Posterior vena cava (tissue), 2 donors: ENCODE data around the gene IL15RA. TPM values are rescaled to one million over a fixed set of nuclear protein-coding genes. Genes with fewer than 3 reads are reported as not detected.
"Not testable (repeated sequence)": the region's sequence is repeated elsewhere in the genome, so short reads cannot be mapped to it uniquely, and the experiment has no call there.

Experiments
- DNase-seq: peaks from one replicate; pipeline ENCODE4 v3.0.0-alpha.2; 2020; ENCODE audit warnings: low spot score
- intact Hi-C, 2 donors: fragments of 100-400 bp; cut with DNase I; formaldehyde crosslinking; loops; one replicate each; pipeline versions ENCODE4 v1.14.1 to v1.14.2; 2022 to 2023
- total RNA-seq, 2 donors: library from RNA; stranded (reverse); fragmentation: NEBNext Ultra II Directional; extraction: Animal tissue kit (Norgen Biotek cat#: 25700); gene quantifications; one replicate each; pipeline ENCODE4 v1.2.1, GENCODE V29; 2021
- donor health status: DM: yes; HTN: yes; CAD: no.
- donor health status: DM: yes; HTN: yes; CAD: no.

IL15RA gene
- total RNA-seq, 2 donors from 2014 or later, result 16.9 to 20.9 TPM

- intact Hi-C loops, result no loop called here
- DNase-seq, result no peak
These were observed 1.5 kb downstream of the IL15RA start for GRCh38 chr10:5975641-5976473.

- intact Hi-C loops, result no loop called here
- no peak for DNase-seq
These were observed 4.3 kb downstream of the IL15RA start for GRCh38 chr10:5973069-5973468.

- intact Hi-C loops, result no loop called here
These were observed 5.5 kb downstream of the IL15RA start for GRCh38 chr10:5971886-5972285.

GRCh38 chr10:5971315-5971832 is 6.0 kb downstream of the IL15RA start:
- peak; percentile 77 for DNase-seq
- intact Hi-C loops, result no loop called here

More at GRCh38 chr10:5971886-5972285, 5.5 kb downstream of the IL15RA start:
- DNase-seq, result no peak

GRCh38 chr10:5970527-5970926 is 6.8 kb downstream of the IL15RA start:
- DNase-seq, result peak; percentile 25
- intact Hi-C loops, result no loop called here

GRCh38 chr10:5970066-5970465 is 7.3 kb downstream of the IL15RA start:
- no peak for DNase-seq
- intact Hi-C loops, result no loop called here

GRCh38 chr10:5968681-5969453 is 8.5 kb downstream of the IL15RA start:
- DNase-seq, result peak; percentile 63
- intact Hi-C loops, result no loop called here

- peak; percentile 10 for DNase-seq
- intact Hi-C loops, result no loop called here
These were observed 9.2 kb downstream of the IL15RA start for GRCh38 chr10:5968037-5968680.

- no peak for DNase-seq
- intact Hi-C loops, result no loop called here
These were observed 12.1 kb downstream of the IL15RA start for GRCh38 chr10:5965266-5965665.

- intact Hi-C loops, result no loop called here
- DNase-seq, result peak; percentile 35
These were observed 12.6 kb downstream of the IL15RA start for GRCh38 chr10:5964736-5965135.

GRCh38 chr10:5963591-5963990 is 13.8 kb downstream of the IL15RA start:
- intact Hi-C loops, result no loop called here
- peak; percentile 41 for DNase-seq

GRCh38 chr10:5963071-5963470 is 14.3 kb downstream of the IL15RA start:
- peak; percentile 53 for DNase-seq
- intact Hi-C loops, result no loop called here

- intact Hi-C loops, result not testable (repeated sequence)
- DNase-seq, result peak; percentile 22
These were observed 14.9 kb downstream of the IL15RA start for GRCh38 chr10:5962358-5962940.

GRCh38 chr10:5961405-5962100 is 15.8 kb downstream of the IL15RA start:
- intact Hi-C loops, result no loop called here
- DNase-seq, result peak; percentile 42

- intact Hi-C loops, result not testable (repeated sequence)
- peak; percentile 17 for DNase-seq
These were observed 16.4 kb downstream of the IL15RA start for GRCh38 chr10:5960973-5961275.

GRCh38 chr10:5960070-5960972 is 17.0 kb downstream of the IL15RA start:
- DNase-seq, result peak; percentile 50
- intact Hi-C loops, result no loop called here

- intact Hi-C loops, result no loop called here
- peak; percentile 48 for DNase-seq
These were observed 17.7 kb downstream of the IL15RA start for GRCh38 chr10:5959581-5960069.

GRCh38 chr10:5959142-5959541 is 18.2 kb downstream of the IL15RA start:
- peak; percentile 25 for DNase-seq
- intact Hi-C loops, result no loop called here
